Neural cell (in vitro differentiated cells): ENCODE measurements around the gene IFIT1B. TPM values are rescaled to one million over a fixed set of nuclear protein-coding genes. Genes with fewer than 3 reads are reported as not detected.

Experiments
- H2AFZ ChIP-seq: fragments of 200-600, 300-800 bp; sonication (generic), shearing (Covaris generic); 2 replicates; pipeline ENCODE4 v1.6.0; 2014; ENCODE audit warnings: low read depth, mild to moderate bottlenecking, antibody characterized with exemption, low read length, moderate library complexity
- H3F3A ChIP-seq: fragments of 200-600 bp; shearing (Covaris generic); 2 replicates; pipeline ENCODE4 v1.6.1; 2016; ENCODE audit warnings: mild to moderate bottlenecking, moderate library complexity, mixed read lengths, antibody characterized with exemption, low read length; ENCODE audit not compliant: insufficient read depth, poor library complexity, severe bottlenecking
- H3K27ac ChIP-seq: fragments of 200-600, 300-800 bp; sonication (generic), shearing (Covaris generic); 2 replicates; pipeline ENCODE4 v1.5.1; 2014; ENCODE audit warnings: mild to moderate bottlenecking, low read length, moderate library complexity
- H3K27me3 ChIP-seq: fragments of 300-800, 200-600 bp; sonication (generic), shearing (Covaris generic); 2 replicates; pipeline ENCODE4 v1.6.0; 2014; ENCODE audit warnings: mild to moderate bottlenecking, low read depth, low read length, moderate library complexity; ENCODE audit not compliant: insufficient read depth
- H3K36me3 ChIP-seq: fragments of 300-800, 200-600 bp; sonication (generic), shearing (Covaris generic); 2 replicates; pipeline ENCODE4 v1.5.1; 2014; ENCODE audit warnings: mild to moderate bottlenecking, antibody characterized with exemption, low read length, moderate library complexity; ENCODE audit not compliant: insufficient read depth
- H3K4me2 ChIP-seq: fragments of 300-800, 200-600 bp; sonication (generic), shearing (Covaris generic); 2 replicates; pipeline ENCODE4 v1.6.0; 2014; ENCODE audit warnings: mild to moderate bottlenecking, low read length
- H3K4me3 ChIP-seq: fragments of 300-800, 200-600 bp; sonication (generic), shearing (Covaris generic); 2 replicates; pipeline ENCODE4 v1.5.1; 2014; ENCODE audit warnings: mild to moderate bottlenecking, low read length, moderate library complexity
- H3K79me2 ChIP-seq: fragments of 200-600 bp; shearing (Covaris generic); replicated peaks from 2 replicates; pipeline ENCODE4 v1.6.0; 2014; ENCODE audit warnings: mild to moderate bottlenecking, low read length, moderate library complexity; ENCODE audit not compliant: insufficient read depth
- H3K9ac ChIP-seq: fragments of 300-800, 200-600 bp; sonication (generic), shearing (Covaris generic); 2 replicates; pipeline ENCODE4 v1.6.1; 2016; ENCODE audit warnings: mild to moderate bottlenecking, low read length, mixed read lengths
- H3K9me2 ChIP-seq: fragments of 200-600 bp; shearing (Covaris generic); 2 replicates; pipeline ENCODE4 v1.6.1; 2016; ENCODE audit warnings: mild to moderate bottlenecking, low read length, mixed read lengths; ENCODE audit not compliant: insufficient read depth
- H3K9me3 ChIP-seq: fragments of 200-600, 300-800 bp; sonication (generic), shearing (Covaris generic); 2 replicates; pipeline ENCODE4 v1.6.1; 2016; ENCODE audit warnings: mild to moderate bottlenecking, mixed run types, low read length, moderate library complexity, mixed read lengths
- H4K20me1 ChIP-seq: fragments of 200-600 bp; shearing (Covaris generic); 2 replicates; pipeline ENCODE4 v1.6.1; 2016; ENCODE audit warnings: mild to moderate bottlenecking, mixed run types; ENCODE audit not compliant: insufficient read depth
- CTCF ChIP-seq: fragments of 450-650 bp; IDR thresholded peaks from 2 replicates; pipeline ENCODE4 v1.5.1; 2014; ENCODE audit warnings: antibody characterized with exemption, mild to moderate bottlenecking, moderate library complexity; ENCODE audit not compliant: poor library complexity, severe bottlenecking
- EP300 ChIP-seq: fragments of 450-650 bp; conservative IDR thresholded peaks from 2 replicates; pipeline ENCODE4 v1.6.1; 2014; ENCODE audit warnings: antibody characterized with exemption, mild to moderate bottlenecking, moderate library complexity; ENCODE audit not compliant: poor library complexity, severe bottlenecking
- EZH2 ChIP-seq: fragments of 200-600, 300-800 bp; shearing (Covaris generic), sonication (generic); IDR thresholded peaks from 2 replicates; pipeline ENCODE4 v1.6.1; 2014; ENCODE audit warnings: antibody characterized with exemption, low read length, borderline replicate concordance, mild to moderate bottlenecking; ENCODE audit not compliant: insufficient read depth, poor library complexity, severe bottlenecking
- MXI1 ChIP-seq: fragments of 450-650 bp; conservative IDR thresholded peaks from 2 replicates; pipeline ENCODE4 v1.6.1; 2014; ENCODE audit warnings: antibody characterized with exemption, mild to moderate bottlenecking; ENCODE audit not compliant: poor library complexity, severe bottlenecking
- POLR2AphosphoS5 ChIP-seq: IDR thresholded peaks from 2 replicates; pipeline ENCODE4 v1.6.1; 2012
- RAD21 ChIP-seq: fragments of 450-650 bp; conservative IDR thresholded peaks from 2 replicates; pipeline ENCODE4 v1.6.1; 2014; ENCODE audit warnings: antibody characterized with exemption, mild to moderate bottlenecking, moderate library complexity
- REST ChIP-seq: IDR thresholded peaks from 2 replicates; pipeline ENCODE4 v1.6.1; 2012; ENCODE audit warnings: borderline replicate concordance
- SMC3 ChIP-seq: fragments of 450-650 bp; conservative IDR thresholded peaks from 2 replicates; pipeline ENCODE4 v1.6.1; 2014; ENCODE audit warnings: antibody characterized with exemption, mild to moderate bottlenecking, moderate library complexity; ENCODE audit not compliant: poor library complexity
- TAF1 ChIP-seq: IDR thresholded peaks from 2 replicates; pipeline ENCODE4 v1.6.1; 2012; ENCODE audit warnings: low read depth
- polyA plus RNA-seq: library from polyadenylated mRNA; depleted of rRNA; stranded (reverse); fragments of >200 nt; gene quantifications from 2 replicates; pipeline ENCODE4 v1.2.3, GENCODE V29; 2014

The IFIT1B gene
- polyA plus RNA-seq, 1 donor from 2014 or later, result not detected

- Histone ChIP-seq H3K79me2 (no peaks in the 10 kb centered on the region), H3K36me3 (no peaks in the 10 kb centered on the region)
Measured at GRCh38 chr10:89398003-89398749, 20.3 kb downstream of the IFIT1B start.

GRCh38 chr10:89399956-89400355 is 22.1 kb downstream of the IFIT1B start:
- Histone ChIP-seq H3K4me3 (no peak overlapping the region), H3F3A (no peaks in the 10 kb centered on the region), H4K20me1 (no peaks in the 10 kb centered on the region), H3K4me2 (no peak overlapping the region), H3K79me2 (no peaks in the 10 kb centered on the region), H2AFZ (no peak overlapping the region), H3K9ac (no peak overlapping the region), H3K27me3 (no peaks in the 10 kb centered on the region), H3K27ac (no peak overlapping the region), H3K36me3 (no peaks in the 10 kb centered on the region), H3K9me3 (no peaks in the 10 kb centered on the region), H3K9me2 (no peaks in the 10 kb centered on the region)
- TF ChIP-seq POLR2AphosphoS5 (no peak), CTCF (no peak), MXI1 (no peak), REST (no peak), RAD21 (no peak)

More at GRCh38 chr10:89398003-89398749, 20.3 kb downstream of the IFIT1B start:
- Histone ChIP-seq H3K9me3 (no peaks in the 10 kb centered on the region), H3K4me2 (no peak overlapping the region), H3K4me3 (no peak overlapping the region), H3K9ac (no peak overlapping the region), H3F3A (no peaks in the 10 kb centered on the region), H3K27ac (no peak overlapping the region), H3K27me3 (no peaks in the 10 kb centered on the region), H2AFZ (no peak overlapping the region), H4K20me1 (no peaks in the 10 kb centered on the region), H3K9me2 (no peaks in the 10 kb centered on the region)
- TF ChIP-seq REST (no peak), CTCF (no peak), SMC3 (no peak), POLR2AphosphoS5 (no peak), EZH2 (no peak), RAD21 (no peak), EP300 (no peak), MXI1 (no peak), TAF1 (no peak)
